ENCODE measurements around the gene DNAJB5.
"Not testable (repeated sequence)": the region's sequence is repeated elsewhere in the genome, so short reads cannot be mapped to it uniquely, and the experiment has no call there.

The DNAJB5 gene

GRCh38 chr9:34989003-34989945 lies at the start of gene DNAJB5:
DNAJB5 (plus strand) TSS chr9:34989745; CDS start chr9:34990631, 886 bp downstream.
- peak; percentile 97 for DNase-seq

GRCh38 chr9:34939989-34940388 lies 49.6 kb upstream of the DNAJB5 start:
- not testable (repeated sequence) for DNase-seq

GRCh38 chr9:34948451-34948850 lies 41.1 kb upstream of the DNAJB5 start:
- DNase-seq = no peak

GRCh38 chr9:34954225-34954624 lies 35.3 kb upstream of the DNAJB5 start:
- no peak for DNase-seq

- DNase-seq = not testable (repeated sequence)
These were observed 33.5 kb upstream of the DNAJB5 start for GRCh38 chr9:34956066-34956465.

GRCh38 chr9:34956648-34957047 lies 32.9 kb upstream of the DNAJB5 start:
- no peak for DNase-seq

GRCh38 chr9:34957492-34958410 lies 31.8 kb upstream of the DNAJB5 start, which contains the start of gene PHF24:
PHF24 (plus strand) TSS chr9:34958285; CDS start chr9:34971299, 13,014 bp downstream.
- peak; percentile 37 for DNase-seq

GRCh38 chr9:34958411-34958982 lies 31.0 kb upstream of the DNAJB5 start:
- DNase-seq = no peak

GRCh38 chr9:34959461-34959860 lies 30.1 kb upstream of the DNAJB5 start:
- DNase-seq = no peak

- no peak for DNase-seq
These were observed 27.7 kb upstream of the DNAJB5 start for GRCh38 chr9:34961574-34962490.

- DNase-seq = no peak
These were observed 27.0 kb upstream of the DNAJB5 start for GRCh38 chr9:34962546-34962945.

GRCh38 chr9:34963552-34963951 lies 26.0 kb upstream of the DNAJB5 start:
- no peak for DNase-seq

GRCh38 chr9:34964458-34964857 lies 25.1 kb upstream of the DNAJB5 start:
- no peak for DNase-seq

GRCh38 chr9:34971146-34971811 lies 18.3 kb upstream of the DNAJB5 start:
- no peak for DNase-seq

GRCh38 chr9:34974664-34975063 lies 14.9 kb upstream of the DNAJB5 start:
- DNase-seq = no peak

GRCh38 chr9:34976441-34976840 lies 13.1 kb upstream of the DNAJB5 start:
- no peak for DNase-seq

- no peak for DNase-seq
These were observed 12.6 kb upstream of the DNAJB5 start for GRCh38 chr9:34976992-34977391.

GRCh38 chr9:34980181-34980761 lies 9.3 kb upstream of the DNAJB5 start:
- DNase-seq = no peak

- no peak for DNase-seq
These were observed 7.2 kb upstream of the DNAJB5 start for GRCh38 chr9:34982361-34982760.

GRCh38 chr9:34983209-34983608 lies 6.3 kb upstream of the DNAJB5 start:
- no peak for DNase-seq

GRCh38 chr9:34984049-34984448 lies 5.5 kb upstream of the DNAJB5 start:
- DNase-seq = peak; percentile 38

Data from activated naive CD4-positive, alpha-beta T cell treated with anti-CD3 and anti-CD28 coated beads, Interleukin-2, amount 50 U/mL, for 16 hours (primary cell).